Hepatocyte (in vitro differentiated cells): ENCODE measurements around the gene LY9. TPM values are rescaled to one million over a fixed set of nuclear protein-coding genes. Genes with fewer than 3 reads are reported as not detected.

Experiments
- DNase-seq: peaks from one replicate; pipeline ENCODE4 v3.0.0-alpha.2; 2016; ENCODE audit warnings: low spot score
- H2AFZ ChIP-seq: fragments of 200-600 bp; sonication (generic); 2 replicates; pipeline ENCODE4 v1.6.0; 2016; ENCODE audit warnings: antibody characterized with exemption, mild to moderate bottlenecking
- H3K27ac ChIP-seq: fragments of 200-600 bp; sonication (generic); 2 replicates; pipeline ENCODE4 v1.5.1; 2016; ENCODE audit warnings: mild to moderate bottlenecking
- H3K27me3 ChIP-seq: fragments of 200-600 bp; sonication (generic); 2 replicates; pipeline ENCODE4 v1.6.1; 2016
- H3K36me3 ChIP-seq: fragments of 200-600 bp; sonication (generic); replicated peaks from 2 replicates; pipeline ENCODE4 v1.5.1; 2016; ENCODE audit warnings: low read depth; ENCODE audit not compliant: insufficient read depth
- H3K4me1 ChIP-seq: fragments of 200-600 bp; sonication (generic); 2 replicates; pipeline ENCODE4 v1.5.1; 2016; ENCODE audit warnings: mild to moderate bottlenecking, moderate library complexity; ENCODE audit not compliant: insufficient read depth
- H3K4me2 ChIP-seq: fragments of 200-600 bp; sonication (generic); 2 replicates; pipeline ENCODE4 v1.6.0; 2016
- H3K4me3 ChIP-seq: fragments of 200-600 bp; sonication (generic); 2 replicates; pipeline ENCODE4 v1.5.1; 2016; ENCODE audit warnings: mild to moderate bottlenecking
- H3K79me2 ChIP-seq: fragments of 200-600 bp; sonication (generic); 2 replicates; pipeline ENCODE4 v1.6.0; 2017; ENCODE audit warnings: mild to moderate bottlenecking
- H3K9me2 ChIP-seq: fragments of 200-600 bp; sonication (generic); replicated peaks from 2 replicates; pipeline ENCODE4 v1.6.0; 2017; ENCODE audit warnings: mild to moderate bottlenecking; ENCODE audit not compliant: insufficient read depth
- H3K9me3 ChIP-seq: fragments of 200-600 bp; sonication (generic); 2 replicates; pipeline ENCODE4 v1.5.1; 2016; ENCODE audit warnings: low read depth, mild to moderate bottlenecking
- H4K20me1 ChIP-seq: fragments of 200-600 bp; sonication (generic); 2 replicates; pipeline ENCODE4 v1.6.0; 2016; ENCODE audit warnings: mild to moderate bottlenecking; ENCODE audit not compliant: insufficient read depth, poor library complexity, severe bottlenecking
- EZH2 ChIP-seq: fragments of 200-600 bp; sonication (generic); IDR thresholded peaks from 2 replicates; pipeline ENCODE4 v1.6.1; 2016; ENCODE audit warnings: antibody characterized with exemption, mild to moderate bottlenecking, borderline replicate concordance
- EZH2phosphoT487 ChIP-seq: fragments of 200-600 bp; sonication (generic); IDR thresholded peaks from one replicate; pipeline ENCODE4 v1.6.1; 2018; ENCODE audit warnings: antibody characterized with exemption, mild to moderate bottlenecking, low read depth, moderate library complexity; ENCODE audit not compliant: unreplicated experiment, severe bottlenecking
- WGBS: methylation state at CpG from one replicate; pipeline ENCODE4 v1.1.6; 2016; ENCODE audit warnings: low lambda C conversion rate; ENCODE audit errors: missing lambda C conversion rate; 5-methylcytosine and 5-hydroxymethylcytosine counted together
- polyA plus RNA-seq: library from polyadenylated mRNA; unstranded; fragments of >200 nt; fragmentation: Nextera tagmentation; extraction: Ambion mirVana; gene quantifications from 2 replicates; pipeline ENCODE4 v1.2.1, GENCODE V29; 2016
- total RNA-seq: library from RNA; depleted of rRNA; stranded (reverse); fragments of >200 nt; gene quantifications from 2 replicates; pipeline ENCODE4 v1.2.3, GENCODE V29; 2014
- TF ChIP-seq, protein P1 (sequence below): fragments of 200-600 bp; sonication (generic); IDR thresholded peaks from 2 replicates; pipeline ENCODE4 v1.5.1; 2016; ENCODE audit warnings: antibody characterized with exemption, mild to moderate bottlenecking; ENCODE audit not compliant: poor library complexity

LY9 gene
- total and polyA plus RNA-seq, 2 experiments from 2014 or later: not detected

DNA sequence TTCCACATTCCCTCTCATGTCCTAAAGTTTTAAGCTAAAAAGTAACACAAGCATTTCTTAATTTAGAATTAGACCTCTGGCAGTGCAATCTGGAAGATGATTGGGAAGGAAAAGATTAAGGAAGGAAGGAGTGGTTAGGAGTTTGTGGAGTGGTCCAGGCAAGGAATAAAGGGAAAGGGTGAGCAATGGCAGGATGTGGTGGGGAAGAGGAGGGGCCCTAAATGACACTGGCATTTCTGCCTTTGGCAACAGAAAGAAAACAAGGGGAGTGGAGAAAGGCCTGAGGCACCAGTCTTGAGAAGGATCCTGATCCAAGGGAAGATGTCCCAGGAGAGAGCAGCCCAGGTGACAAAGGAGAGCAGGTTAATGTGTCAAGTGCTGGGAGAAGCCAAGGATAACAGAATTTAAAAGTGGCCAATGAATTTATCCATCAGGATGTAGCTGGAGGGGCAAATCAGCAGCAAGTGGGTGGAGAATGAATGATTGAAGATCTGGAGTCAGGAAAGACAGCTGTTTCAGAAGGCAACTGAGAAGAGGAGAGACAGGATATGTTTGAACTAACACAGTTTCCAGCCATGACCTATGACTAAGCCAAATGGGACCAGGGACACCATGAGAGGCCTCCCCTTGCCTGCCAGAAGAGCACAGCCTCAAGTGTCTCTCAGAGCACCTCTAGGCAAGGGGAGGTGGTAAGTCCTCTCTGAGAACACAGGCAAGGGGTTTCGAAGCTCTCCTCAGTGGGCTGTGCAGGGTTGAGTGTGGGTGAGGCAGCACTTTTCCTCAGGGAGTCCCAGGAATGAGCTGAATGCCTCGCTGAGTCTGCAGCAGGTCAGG, 20.9 kb upstream of the LY9 start:
- no peaks in the 10 kb centered on the region for H3K9me3 ChIP-seq
- no peaks in the 10 kb centered on the region for H3K36me3 ChIP-seq
- DNase-seq: no peak
- no peaks in the 10 kb centered on the region for H3K4me1 ChIP-seq
- H3K79me2 ChIP-seq: no peaks in the 10 kb centered on the region
- no peak overlapping the region for H3K27ac ChIP-seq
- no peaks in the 10 kb centered on the region for H3K9me2 ChIP-seq
- H2AFZ ChIP-seq: no peak overlapping the region
- no peaks in the 10 kb centered on the region for H4K20me1 ChIP-seq
- TF ChIP-seq, protein P1, sequence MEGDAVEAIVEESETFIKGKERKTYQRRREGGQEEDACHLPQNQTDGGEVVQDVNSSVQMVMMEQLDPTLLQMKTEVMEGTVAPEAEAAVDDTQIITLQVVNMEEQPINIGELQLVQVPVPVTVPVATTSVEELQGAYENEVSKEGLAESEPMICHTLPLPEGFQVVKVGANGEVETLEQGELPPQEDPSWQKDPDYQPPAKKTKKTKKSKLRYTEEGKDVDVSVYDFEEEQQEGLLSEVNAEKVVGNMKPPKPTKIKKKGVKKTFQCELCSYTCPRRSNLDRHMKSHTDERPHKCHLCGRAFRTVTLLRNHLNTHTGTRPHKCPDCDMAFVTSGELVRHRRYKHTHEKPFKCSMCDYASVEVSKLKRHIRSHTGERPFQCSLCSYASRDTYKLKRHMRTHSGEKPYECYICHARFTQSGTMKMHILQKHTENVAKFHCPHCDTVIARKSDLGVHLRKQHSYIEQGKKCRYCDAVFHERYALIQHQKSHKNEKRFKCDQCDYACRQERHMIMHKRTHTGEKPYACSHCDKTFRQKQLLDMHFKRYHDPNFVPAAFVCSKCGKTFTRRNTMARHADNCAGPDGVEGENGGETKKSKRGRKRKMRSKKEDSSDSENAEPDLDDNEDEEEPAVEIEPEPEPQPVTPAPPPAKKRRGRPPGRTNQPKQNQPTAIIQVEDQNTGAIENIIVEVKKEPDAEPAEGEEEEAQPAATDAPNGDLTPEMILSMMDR: no peak
- TF ChIP-seq EZH2 (no peak), EZH2phosphoT487 (no peak)
- no peak overlapping the region for H3K4me3 ChIP-seq
- H3K4me2 ChIP-seq: no peak overlapping the region
- no peaks in the 10 kb centered on the region for H3K27me3 ChIP-seq
- WGBS: 68% methylated on average over 2 of the region's 2 CpGs

DNA sequence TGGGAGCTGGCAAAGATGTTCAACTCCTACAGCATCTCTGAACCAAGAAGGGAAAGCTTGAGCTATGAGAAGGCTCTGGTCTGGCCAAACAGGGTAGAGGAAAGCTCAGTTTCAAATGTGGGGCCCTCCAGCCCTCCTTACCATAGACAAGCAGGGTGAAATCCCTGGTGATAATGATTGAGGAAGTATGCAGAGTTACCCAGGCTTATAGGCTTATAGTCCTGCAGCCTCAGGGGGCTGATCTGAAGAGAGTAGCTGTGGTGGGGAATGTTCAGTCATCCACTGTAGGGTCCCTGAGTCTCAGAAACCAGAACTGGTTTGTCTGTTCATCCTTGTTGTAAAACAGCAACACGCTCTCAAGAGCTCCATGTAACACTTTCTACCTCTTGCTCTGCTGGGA, 19.8 kb upstream of the LY9 start:
- Histone ChIP-seq H3K9me3 (no peaks in the 10 kb centered on the region), H4K20me1 (no peaks in the 10 kb centered on the region), H3K9me2 (no peaks in the 10 kb centered on the region), H3K36me3 (no peaks in the 10 kb centered on the region), H3K27me3 (no peaks in the 10 kb centered on the region), H2AFZ (no peak overlapping the region), H3K27ac (no peak overlapping the region), H3K4me2 (no peak overlapping the region), H3K79me2 (no peaks in the 10 kb centered on the region), H3K4me3 (no peak overlapping the region), H3K4me1 (peaks cover 4% of the 10 kb centered on the region)
- no peak for TF ChIP-seq EZH2
- TF ChIP-seq, protein P1: no peak
- TF ChIP-seq EZH2phosphoT487: no peak
- WGBS: 100% methylated on average over 1 of the region's 1 CpG
- no peak for DNase-seq

DNA sequence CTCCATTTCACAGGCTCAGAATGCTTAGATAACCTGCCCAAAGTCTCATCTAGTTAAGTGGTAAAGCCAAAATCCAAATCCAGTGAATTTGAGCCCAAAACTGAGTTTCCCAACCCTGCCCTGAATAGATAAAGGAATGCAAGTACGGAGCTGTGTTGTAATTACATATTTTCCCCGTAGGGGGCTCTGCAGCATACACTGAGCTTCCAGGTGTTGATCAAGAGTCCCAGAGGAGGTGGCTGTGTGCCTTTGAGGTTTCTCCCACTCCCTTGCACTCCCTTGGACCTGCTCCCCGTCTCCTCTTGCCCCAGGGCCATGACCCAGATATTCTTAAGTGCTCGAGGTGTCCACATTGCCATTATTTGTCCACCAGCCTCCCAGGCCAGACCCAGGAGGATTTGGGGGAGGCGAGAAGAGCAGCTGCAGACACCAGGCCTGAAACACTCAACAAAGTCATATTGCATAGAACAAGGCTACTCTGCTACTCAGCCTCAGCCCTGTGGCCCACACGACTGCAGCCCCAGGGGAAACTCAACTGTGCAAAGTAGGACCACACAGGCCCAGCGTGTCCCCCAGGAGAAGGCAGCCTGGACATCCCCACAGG, 18.4 kb upstream of the LY9 start:
- no peak overlapping the region for H3K27ac ChIP-seq
- TF ChIP-seq EZH2phosphoT487: no peak
- TF ChIP-seq, protein P1: peak; percentile 43
- 65% methylated on average over 7 of the region's 7 CpGs for WGBS
- no peak overlapping the region for H3K4me2 ChIP-seq
- no peaks in the 10 kb centered on the region for H3K9me2 ChIP-seq
- H2AFZ ChIP-seq: no peak overlapping the region
- H3K9me3 ChIP-seq: no peaks in the 10 kb centered on the region
- peaks cover 14% of the 10 kb centered on the region for H3K4me1 ChIP-seq
- DNase-seq: peak; percentile 54
- H3K27me3 ChIP-seq: no peaks in the 10 kb centered on the region
- H4K20me1 ChIP-seq: no peaks in the 10 kb centered on the region
- no peaks in the 10 kb centered on the region for H3K36me3 ChIP-seq
- H3K79me2 ChIP-seq: no peaks in the 10 kb centered on the region
- no peak overlapping the region for H3K4me3 ChIP-seq
